GM19372 (cell line): ENCODE measurements around the gene CEBPB.
A peak's percentile ranks its signal among the peaks of the same experiment; 100 is the strongest.
"Not testable (repeated sequence)": the region's sequence is repeated elsewhere in the genome, so short reads cannot be mapped to it uniquely, and the experiment has no call there.

ENCODE experiments used
- ATAC-seq: cut with Tn5 transposase; IDR thresholded peaks from one replicate; pipeline ENCODE4 v1.9.1; 2021; ENCODE audit warnings: mild to moderate bottlenecking, low read depth, moderate library complexity; ENCODE audit not compliant: unreplicated experiment

The CEBPB gene

DNA sequence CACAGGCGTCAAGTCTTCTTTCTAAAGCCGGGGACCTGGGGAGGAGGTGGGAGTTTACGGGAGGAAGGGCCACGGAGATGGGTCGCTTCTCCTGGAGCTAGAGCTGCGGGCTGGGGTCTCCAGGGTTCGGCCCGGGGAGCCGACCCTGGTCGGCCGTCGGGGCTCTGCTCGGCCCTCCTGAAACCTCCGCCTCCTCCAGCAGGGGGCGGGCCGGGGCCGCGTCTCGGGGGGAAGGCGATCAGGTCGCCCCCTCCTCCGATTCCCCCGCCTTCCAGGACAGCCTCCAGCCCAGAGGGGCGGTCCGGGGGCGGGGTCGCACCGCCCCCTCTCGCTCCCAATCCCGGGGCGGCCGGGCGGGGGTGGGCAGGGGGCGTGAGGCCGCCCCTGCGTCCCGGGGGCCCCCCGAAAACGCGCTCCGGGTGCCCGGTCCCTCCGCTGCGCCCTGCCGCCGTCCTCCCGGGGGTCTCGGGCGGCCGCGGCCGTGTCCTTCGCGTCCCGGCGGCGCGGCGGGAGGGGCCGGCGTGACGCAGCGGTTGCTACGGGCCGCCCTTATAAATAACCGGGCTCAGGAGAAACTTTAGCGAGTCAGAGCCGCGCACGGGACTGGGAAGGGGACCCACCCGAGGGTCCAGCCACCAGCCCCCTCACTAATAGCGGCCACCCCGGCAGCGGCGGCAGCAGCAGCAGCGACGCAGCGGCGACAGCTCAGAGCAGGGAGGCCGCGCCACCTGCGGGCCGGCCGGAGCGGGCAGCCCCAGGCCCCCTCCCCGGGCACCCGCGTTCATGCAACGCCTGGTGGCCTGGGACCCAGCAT is at the start of gene CEBPB:
CEBPB (plus strand) TSS at position 580 of the 814 bp plus-strand sequence; CDS start at position 784, 204 bp downstream.
- ATAC-seq = peak; percentile 38

DNA sequence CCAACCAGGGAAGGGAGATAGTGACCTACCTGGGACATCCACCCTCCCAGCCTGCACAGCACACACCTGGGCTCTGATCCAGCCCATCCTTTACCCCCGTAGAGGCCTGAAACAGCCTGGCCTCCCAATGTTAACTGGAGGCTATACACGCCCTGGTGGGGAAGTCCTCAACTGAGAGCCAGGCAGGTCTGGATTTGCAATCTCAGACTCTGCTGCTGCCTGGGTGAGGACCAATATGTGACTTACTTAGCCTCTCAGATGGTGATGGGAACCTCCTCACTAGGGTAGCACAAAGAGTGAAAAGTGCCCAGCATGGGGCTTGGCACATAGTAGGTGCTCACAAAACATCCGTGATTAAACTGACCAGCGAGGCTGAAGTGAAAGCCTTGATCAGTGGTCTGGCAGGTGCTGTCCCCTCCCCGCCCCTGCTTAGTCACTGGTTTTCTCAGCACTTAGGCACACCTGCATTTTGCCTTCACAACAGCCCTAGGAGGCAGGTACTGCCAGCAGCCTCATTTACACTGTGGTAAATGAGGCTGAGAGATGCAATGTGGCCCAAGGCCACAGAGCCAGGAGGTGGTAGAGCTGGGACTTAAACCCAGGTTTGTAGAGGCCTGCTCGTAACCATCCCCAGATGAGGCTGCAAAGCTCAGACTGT is 49.5 kb upstream of the CEBPB start:
- no peak for ATAC-seq

DNA sequence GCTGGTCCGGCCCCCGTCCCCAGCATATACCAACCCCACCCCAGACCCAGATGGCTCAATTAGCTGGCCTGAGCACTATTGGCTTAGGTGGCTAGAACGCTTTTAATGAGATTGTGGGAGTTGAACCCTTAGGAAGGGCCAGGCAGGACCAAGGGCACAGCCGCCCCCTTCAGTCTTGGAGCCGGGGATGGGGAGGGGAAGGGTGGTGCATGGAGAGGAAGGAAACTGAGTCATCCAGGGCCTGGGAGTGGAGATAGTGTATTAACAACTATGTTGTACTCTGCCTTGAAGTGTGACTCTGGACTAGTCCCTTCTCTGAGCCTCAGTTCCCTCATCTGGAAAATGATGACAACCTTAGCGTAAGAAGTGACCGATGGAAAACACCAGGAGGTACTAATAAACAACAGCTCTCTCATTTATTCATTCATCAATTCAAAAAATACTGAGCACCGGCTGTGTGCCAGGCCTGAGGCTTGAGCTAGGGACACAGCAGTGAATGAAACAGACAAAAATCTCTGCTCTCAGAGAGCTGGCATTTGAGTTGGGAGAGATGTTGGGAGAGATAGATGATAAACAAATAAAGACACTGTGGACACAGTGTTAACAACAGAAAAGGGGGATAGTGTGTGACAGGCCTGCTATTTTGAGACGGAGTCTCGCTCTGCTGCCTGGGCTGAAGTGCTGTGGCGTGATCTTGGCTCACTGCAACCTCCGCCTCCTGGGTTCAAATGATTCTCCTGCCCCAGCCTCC is 48.6 kb upstream of the CEBPB start:
- no peak for ATAC-seq

DNA sequence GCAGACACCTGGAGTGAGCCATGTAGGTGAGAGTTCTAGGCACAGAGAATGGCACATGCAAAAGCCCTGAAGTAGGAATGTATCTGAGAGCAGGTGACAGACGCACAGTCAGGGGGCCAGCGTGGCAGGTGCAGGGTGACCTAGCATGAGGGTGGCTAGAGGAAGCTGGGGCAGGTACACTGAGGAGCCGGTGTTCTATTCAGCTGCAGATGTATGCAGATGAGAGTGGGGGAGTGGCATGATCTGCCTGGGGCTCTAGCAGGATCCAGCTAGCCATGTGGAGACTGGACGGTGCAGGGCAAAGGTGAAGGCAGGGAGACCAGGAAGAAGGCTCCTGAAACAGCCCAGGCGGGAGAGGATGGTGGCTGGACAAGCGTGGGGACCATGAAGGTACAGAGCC is 47.8 kb upstream of the CEBPB start:
- ATAC-seq = no peak

DNA sequence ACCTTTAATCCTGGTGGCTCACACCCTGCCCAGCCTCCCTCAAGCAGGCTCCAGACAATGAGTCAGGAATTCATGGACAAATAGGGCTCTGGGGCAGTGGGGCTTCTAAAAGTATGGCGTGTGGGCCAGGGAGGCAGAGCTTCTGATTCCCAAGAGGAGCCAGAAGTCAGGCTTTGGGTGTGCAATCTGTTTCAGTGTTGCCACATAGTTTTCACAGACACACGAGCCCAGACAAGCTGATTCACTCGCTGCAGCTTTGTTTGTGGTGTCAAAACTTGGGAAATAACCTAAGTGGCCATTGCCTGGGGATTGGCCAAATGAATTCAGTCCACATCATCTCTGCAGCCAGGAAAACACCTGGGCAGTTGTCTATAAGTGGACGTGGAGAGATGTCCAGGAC is 46.3 kb upstream of the CEBPB start:
- no peak for ATAC-seq

DNA sequence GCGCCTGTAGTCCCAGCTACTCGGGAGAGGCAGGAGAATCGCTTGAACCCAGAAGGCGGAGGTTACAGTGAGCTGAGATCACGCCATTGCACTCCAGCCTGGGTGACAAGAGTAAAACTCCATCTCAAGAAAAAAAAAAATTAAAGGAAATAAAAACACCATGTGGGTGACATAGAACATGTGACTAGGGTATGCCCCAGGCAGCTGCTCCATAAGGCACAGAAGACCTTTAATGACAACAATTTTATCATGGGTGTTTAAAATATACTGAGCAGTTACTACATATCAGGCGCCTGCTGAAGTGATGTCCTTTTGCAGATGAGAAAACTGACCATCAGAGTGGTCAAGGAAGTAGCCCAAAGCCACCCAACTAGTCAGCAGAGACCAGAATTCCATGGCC is 45.1 kb upstream of the CEBPB start:
- no peak for ATAC-seq

DNA sequence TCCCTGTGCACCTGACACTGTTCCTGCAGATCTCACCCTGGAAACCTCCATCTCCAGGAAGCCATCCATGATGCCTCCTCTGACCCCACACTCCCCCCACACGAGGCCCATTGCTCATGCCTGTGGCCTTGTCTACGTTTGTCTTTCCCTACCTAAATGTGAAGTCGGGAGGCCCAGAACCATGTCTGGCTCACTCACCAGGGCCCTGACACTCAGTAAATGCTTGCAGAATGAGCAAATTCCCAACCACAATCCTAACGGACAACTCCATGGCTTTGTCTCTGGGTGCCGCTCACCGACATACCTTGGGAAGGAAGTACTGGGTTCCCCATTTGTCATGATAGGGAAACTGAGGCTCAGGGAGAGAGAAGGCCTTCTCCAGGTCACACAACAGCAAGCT is 44.4 kb upstream of the CEBPB start:
- ATAC-seq = no peak

DNA sequence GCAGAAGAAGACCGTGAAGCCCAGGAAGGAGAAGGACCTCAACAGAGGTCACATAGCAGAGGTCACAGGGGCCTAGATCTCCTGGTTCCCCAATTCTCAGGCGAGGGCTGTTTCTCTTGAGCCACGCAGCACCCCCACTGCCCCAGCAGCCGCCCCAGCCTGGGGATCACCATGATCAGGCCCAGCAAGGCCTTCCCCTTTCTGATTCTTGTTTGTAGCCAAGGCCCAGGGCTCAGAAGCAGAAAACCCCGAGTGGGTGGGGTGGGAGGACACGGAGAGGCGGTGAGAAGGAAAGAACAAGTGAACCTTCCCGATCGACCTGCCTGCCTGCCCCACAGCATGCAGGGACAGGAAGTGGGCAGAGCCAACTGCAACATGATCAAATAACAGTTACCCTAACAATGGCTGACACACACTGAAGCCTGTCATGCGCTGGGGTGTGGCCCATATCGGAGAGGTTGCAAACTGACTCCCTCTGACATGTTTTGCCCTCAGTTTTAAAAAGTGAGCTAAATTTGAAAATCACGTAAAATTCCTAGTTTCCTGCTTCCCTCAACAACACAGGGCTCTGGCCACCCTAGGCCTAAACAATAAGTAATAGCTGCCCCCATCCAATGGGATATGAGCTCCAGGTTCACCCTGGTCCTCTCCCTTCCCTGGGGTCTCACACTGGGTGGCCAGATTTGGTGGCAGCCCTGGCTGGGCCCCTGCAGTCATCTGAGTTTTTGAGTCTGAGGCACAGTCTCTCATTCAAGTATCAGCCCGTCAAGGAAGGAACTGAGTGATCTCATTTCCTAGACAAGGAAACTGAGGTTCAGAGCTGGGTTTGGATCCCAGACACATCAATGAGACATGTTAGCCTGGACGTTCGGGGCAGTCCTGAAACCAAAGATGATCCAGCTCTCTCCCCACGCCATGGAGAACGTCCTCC is 43.6 kb upstream of the CEBPB start:
- peak; percentile 80 for ATAC-seq

DNA sequence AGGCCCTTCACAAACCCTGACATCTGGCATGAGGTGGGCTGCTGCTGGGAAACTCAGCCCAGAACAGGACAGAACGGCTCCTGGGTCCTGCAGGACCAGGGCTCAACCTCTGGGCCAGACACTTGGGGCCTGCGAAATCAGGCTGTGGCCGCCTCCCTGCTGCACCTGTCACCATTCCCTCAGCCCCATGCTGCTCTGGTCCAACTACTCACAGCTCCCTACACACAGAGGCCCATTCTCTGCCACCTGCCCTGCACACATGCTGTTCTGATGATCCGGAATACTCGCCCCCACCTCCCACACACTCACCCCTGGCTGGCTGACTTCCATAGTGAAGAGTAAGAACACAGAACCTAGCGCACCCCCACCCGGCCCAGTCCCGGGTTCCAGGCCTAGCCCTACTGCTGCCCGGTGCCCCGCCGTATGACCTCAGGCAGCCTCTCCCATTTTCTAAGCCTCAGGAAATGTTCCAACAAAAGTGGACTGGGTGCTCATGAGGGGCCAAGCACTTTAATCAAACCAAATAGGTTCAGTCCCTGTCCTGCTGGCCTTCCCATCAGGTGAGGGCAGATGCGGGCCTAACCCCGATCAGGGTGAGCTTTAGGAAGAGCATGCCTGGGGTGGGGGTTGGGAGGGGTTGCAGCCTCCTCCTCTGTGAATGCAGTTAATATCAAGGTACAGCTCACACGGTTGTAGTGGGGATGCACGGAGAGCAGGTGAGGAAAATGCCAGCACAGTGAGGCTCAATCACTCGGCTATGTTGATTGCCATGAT is 41.0 kb upstream of the CEBPB start:
- ATAC-seq = no peak

DNA sequence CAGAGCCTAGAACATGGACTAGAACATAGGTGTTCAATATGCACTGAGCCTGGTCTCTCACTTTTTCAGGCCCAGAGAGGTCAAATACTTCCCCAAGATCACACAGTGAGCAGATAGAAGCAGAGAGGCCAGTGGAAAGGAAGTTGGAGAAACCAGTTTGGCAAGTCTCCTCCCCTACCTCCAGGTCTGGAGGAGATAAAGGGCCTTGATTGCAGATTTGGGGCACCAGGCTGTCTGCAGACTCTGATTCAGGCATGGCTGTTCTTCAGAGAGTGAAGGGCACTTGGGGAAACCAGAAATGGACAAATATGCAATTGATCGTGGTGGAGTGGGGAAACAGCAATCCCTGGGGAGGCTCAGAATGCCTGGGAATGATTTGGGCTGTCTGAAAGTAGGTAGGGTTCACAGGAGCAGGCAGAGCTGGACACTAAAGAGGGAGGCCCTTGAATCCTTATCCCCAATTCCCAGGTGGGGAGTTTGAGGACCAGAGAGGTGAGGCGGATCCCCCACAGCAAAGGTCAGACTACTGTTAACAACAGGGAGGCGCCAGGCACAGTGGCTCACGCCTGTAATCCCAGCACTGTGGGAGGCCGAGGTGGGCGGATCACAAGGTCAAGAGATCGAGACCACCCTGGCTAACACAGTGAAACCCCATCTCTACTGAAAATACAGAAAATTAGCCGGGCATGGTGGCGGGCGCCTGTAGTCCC is 39.4 kb upstream of the CEBPB start:
- no peak for ATAC-seq

DNA sequence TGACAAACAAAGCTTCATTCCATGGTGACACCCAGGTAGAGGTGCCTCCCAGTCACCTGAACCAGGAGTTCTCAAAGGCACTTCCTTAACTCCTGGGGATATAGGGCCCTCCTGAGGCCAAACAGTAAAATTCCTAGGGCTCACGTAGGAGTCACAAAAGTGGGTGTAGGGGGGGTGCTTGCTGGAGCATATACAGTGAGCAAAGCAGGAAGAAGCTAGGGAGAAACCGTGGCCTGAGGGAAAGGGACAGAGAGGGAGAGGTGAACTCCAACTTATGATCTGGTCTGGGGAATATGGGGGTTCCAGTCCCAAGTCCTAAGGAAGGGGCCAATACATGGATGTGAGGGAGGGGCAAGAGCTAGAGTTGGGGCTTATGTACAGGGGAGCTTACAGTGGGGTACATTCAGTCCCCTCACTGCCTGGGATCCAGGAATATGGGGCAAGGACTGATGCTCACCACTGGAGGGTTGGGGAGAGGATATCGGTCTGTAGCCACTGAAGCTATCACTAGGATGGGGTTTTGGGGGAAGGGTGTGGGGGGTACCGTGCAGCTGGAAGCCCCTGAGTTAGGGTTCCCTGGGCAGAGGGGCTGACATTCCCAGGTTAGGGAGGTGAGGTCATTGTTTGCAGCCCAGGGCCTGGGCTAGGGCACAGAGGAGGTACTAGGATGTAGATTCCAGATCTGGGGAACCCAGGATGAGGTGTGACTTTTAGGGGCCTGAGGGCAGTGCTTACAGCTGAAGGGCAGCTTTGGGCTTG is 38.1 kb upstream of the CEBPB start:
- ATAC-seq = no peak

DNA sequence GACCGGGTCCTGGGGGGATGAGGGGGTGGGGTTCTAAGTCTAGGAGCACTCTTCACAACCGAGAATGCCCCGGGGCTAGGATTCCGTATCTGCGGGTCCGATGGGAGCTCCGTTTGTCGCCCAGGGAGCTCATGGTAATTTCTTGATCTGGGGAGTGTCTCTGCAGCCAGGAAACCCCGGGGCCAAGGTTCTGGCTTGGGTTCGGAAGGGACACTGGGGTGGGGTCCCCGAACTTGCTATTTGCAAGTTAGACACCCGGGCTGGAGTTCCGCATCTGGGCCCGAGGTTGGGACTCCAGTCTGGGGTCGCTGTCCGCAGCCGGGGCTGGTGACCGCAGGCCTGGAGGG is 37.5 kb upstream of the CEBPB start:
- no peak for ATAC-seq

DNA sequence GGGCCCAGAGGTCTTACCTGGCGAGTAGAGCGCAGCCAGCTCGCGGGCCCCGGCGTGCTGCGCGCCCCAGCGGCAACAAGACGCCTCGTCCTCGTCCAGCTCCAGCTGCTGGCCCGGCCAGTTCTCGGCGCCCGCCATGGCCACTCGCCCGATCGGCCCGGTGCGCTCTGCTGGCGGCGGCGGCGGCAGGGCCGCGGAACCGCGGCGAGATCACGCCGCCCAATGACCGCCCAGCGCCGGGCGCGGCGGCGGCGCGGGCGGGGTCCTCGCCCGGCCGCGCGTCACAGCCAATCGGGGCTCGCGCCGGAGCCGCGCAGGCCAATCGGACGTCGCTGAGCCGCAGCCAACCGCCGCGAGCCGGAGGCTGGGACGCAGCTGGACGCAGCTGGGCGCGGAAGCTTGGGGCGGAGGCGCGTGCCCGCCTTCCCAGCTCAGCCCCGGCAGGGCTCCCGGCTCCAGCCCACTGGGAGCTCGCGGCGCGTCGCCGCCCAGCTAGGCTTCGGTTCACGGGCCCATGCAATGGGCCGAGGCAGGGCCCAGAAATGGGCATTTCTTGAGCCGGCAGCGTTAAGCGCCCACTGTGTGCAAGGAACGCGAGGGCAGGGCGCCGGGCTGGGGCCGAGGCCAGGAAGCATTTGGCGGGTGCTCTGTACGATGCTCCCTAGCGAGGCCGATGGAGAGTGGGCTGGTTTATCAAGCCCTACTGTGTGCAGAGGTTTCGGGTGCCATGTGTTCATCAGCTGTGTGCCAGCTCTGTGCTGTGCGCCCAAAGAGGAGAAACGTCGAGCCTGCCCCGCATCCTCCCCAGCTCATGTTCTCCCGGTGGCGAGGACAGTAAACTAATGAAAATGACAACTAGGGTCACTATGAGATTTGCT is 36.9 kb upstream of the CEBPB start, which contains the start of gene PEDS1:
PEDS1 (minus strand) TSS at position 224 of the 878 bp plus-strand sequence; CDS start at position 138, 86 bp downstream.
- ATAC-seq = peak; percentile 96

DNA sequence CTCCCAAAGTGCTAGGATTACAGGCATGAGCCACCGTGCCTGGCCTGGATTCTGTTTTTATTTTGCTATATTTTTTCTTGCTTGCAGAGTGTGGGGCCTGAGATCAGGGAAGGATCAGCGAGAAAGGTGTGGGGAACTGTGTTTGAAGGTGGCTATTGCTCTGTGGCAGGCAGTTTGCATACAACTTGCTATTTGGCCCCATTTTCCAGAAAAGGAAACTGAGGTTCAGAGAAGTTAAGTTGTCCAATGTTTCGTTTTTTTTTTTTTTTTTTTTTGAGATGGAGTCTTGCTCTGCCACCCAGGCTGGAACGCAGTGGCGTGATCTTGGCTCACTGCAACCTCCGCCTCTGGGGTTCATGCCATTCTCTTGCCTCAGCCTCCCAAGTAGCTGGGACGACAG is 29.1 kb upstream of the CEBPB start:
- ATAC-seq = not testable (repeated sequence)

DNA sequence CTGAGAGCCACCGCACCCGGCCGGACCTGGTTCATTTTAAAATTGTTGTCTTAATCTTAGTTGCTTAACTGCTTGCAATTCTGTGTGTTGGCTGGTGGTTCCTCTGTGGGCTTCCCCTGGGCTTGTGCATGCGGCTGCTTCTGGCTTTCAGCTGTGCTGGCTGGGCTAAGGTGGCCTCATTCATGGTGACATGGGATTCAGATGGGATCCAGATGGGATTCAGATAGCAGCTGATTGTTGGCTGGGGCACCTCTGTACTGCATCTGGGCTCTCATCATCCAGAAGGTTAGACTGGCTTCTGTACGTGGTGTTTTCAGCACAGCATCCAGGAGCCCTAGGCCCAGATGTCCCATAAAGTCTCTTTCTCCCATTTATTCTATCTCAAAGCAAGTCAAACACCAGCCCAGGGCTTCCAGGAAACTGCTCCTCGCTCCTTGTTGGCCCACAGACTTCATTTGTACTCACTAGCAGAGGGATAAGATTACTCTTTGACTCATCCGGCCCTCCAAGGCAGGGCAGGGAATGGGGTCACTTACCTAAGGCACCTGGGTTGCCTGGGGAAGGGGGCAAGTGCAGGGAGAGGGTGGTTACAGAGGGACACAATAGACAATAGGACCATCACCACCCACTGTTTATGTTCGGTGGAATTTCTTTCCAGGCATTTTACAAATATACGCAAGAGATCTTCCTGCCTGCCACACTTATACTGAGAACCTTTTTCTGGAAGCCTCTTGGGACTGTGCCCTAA is 26.9 kb upstream of the CEBPB start:
- ATAC-seq = no peak
